Ascending aorta (tissue), 2 donors: ENCODE measurements around the gene ARL5A. TPM values are rescaled to one million over a fixed set of nuclear protein-coding genes. Genes with fewer than 3 reads are reported as not detected.

Source experiments
- DNase-seq, 2 donors: peaks; one replicate each; pipeline ENCODE4 v3.0.0-alpha.2; 2019; ENCODE audit warnings: low spot score in 2 of 2
- H3K27ac ChIP-seq, 2 donors: fragments of 200-600 bp; sonication (generic); one replicate each; pipeline ENCODE4 v1.5.1; 2016 to 2017; ENCODE audit warnings: mild to moderate bottlenecking in 1 of 2
- H3K27me3 ChIP-seq: fragments of 200-600 bp; sonication (generic); one replicate; pipeline ENCODE4 v1.5.1; 2017
- H3K36me3 ChIP-seq, 2 donors: fragments of 200-600 bp; sonication (generic); one replicate each; pipeline ENCODE4 v1.5.1; 2016
- H3K4me1 ChIP-seq, 2 donors: fragments of 200-600 bp; sonication (generic); one replicate each; pipeline ENCODE4 v1.5.1; 2016 to 2017; ENCODE audit warnings: mild to moderate bottlenecking in 1 of 2
- H3K4me3 ChIP-seq, 2 donors: fragments of 200-600 bp; sonication (generic); one replicate each; pipeline ENCODE4 v1.5.1; 2016 to 2017; ENCODE audit warnings: mild to moderate bottlenecking in 1 of 2
- H3K9me3 ChIP-seq, 2 donors: fragments of 200-600 bp; sonication (generic); one replicate each; pipeline ENCODE4 v1.5.1; 2016
- CTCF ChIP-seq, 3 experiments: fragments of 200-600 bp in 2 of 3; fragments of 450-650 bp in 1 of 3; sonication (generic) in 2 of 3; IDR thresholded peaks; one replicate each; pipeline ENCODE4 v1.5.1; 2016 to 2019; ENCODE audit warnings: antibody characterized with exemption in 3 of 3, mild to moderate bottlenecking in 1 of 3, moderate library complexity in 1 of 3
- intact Hi-C: fragments of 100-400 bp; cut with DNase I; formaldehyde crosslinking; loops from one replicate; pipeline ENCODE4 v1.15.1; 2023
- total RNA-seq: library from RNA; depleted of rRNA; stranded (reverse); fragments of >200 nt; gene quantifications from one replicate; pipeline ENCODE4 v1.1.0, GENCODE V29; 2016

ARL5A gene
- total RNA-seq, 1 donor from 2014 or later = 15.8 TPM

- H3K4me1 ChIP-seq = peaks cover 0 to 4% of the 10 kb centered on the region in 2 donors
- H3K4me3 ChIP-seq = no peak overlapping the region
- no peaks in the 10 kb centered on the region for H3K9me3 ChIP-seq
- intact Hi-C loops = loop anchor here (2.0 kb wide), 1 partner anchor 54 kb away; the partner anchor contains the start of gene ARL5A
- no peaks in the 10 kb centered on the region for H3K27me3 ChIP-seq
- H3K36me3 ChIP-seq = peaks cover 0 to 28% of the 10 kb centered on the region in 2 donors
- H3K27ac ChIP-seq = peak overlapping the region; percentile 38 to 70
- DNase-seq = no peak
- TF ChIP-seq CTCF (IDR thresholded peaks at IDR 0.05) = no peak
Observed at GRCh38 chr2:151775057-151775740, 53.0 kb downstream of the ARL5A start.

GRCh38 chr2:151774506-151774905 lies 53.7 kb downstream of the ARL5A start:
- DNase-seq = no peak
- peaks cover 0 to 4% of the 10 kb centered on the region in 2 donors for H3K4me1 ChIP-seq
- H3K36me3 ChIP-seq = peaks cover 0 to 25% of the 10 kb centered on the region in 2 donors
- no peaks in the 10 kb centered on the region for H3K9me3 ChIP-seq
- no peak for TF ChIP-seq CTCF (IDR thresholded peaks at IDR 0.05)
- intact Hi-C loops = loop anchor here (2.0 kb wide), 1 partner anchor 54 kb away; the partner anchor contains the start of gene ARL5A
- H3K27ac ChIP-seq = peak overlapping the region; percentile 38 to 70
- H3K27me3 ChIP-seq = no peaks in the 10 kb centered on the region
- H3K4me3 ChIP-seq = no peak overlapping the region

- Histone ChIP-seq H3K4me3 (no peak overlapping the region), H3K27me3 (no peaks in the 10 kb centered on the region), H3K9me3 (no peaks in the 10 kb centered on the region), H3K36me3 (peaks cover 0 to 11% of the 10 kb centered on the region in 2 donors), H3K27ac (no peak overlapping the region), H3K4me1 (peaks cover 0 to 4% of the 10 kb centered on the region in 2 donors)
- no peak for TF ChIP-seq CTCF (IDR thresholded peaks at IDR 0.05)
- intact Hi-C loops = no loop called here
- no peak for DNase-seq
Observed at GRCh38 chr2:151771599-151772358, 56.4 kb downstream of the ARL5A start.

GRCh38 chr2:151770995-151771394 lies 57.2 kb downstream of the ARL5A start:
- TF ChIP-seq CTCF (IDR thresholded peaks at IDR 0.05) = no peak
- peaks cover 0 to 8% of the 10 kb centered on the region in 2 donors for H3K36me3 ChIP-seq
- no peak for DNase-seq
- H3K4me1 ChIP-seq = peaks cover 0 to 4% of the 10 kb centered on the region in 2 donors
- intact Hi-C loops = no loop called here
- H3K9me3 ChIP-seq = no peaks in the 10 kb centered on the region
- no peak overlapping the region for H3K4me3 ChIP-seq
- H3K27me3 ChIP-seq = no peaks in the 10 kb centered on the region
- H3K27ac ChIP-seq = no peak overlapping the region

- H3K4me3 ChIP-seq = no peak overlapping the region
- H3K4me1 ChIP-seq = peaks cover 0 to under 1% of the 10 kb centered on the region in 2 donors
- no peaks in the 10 kb centered on the region for H3K27me3 ChIP-seq
- H3K9me3 ChIP-seq = no peaks in the 10 kb centered on the region
- H3K27ac ChIP-seq = no peak overlapping the region
- intact Hi-C loops = no loop called here
- peaks cover 0 to 6% of the 10 kb centered on the region in 2 donors for H3K36me3 ChIP-seq
- no peak for TF ChIP-seq CTCF (IDR thresholded peaks at IDR 0.05)
- no peak for DNase-seq
Observed at GRCh38 chr2:151769606-151770005, 58.6 kb downstream of the ARL5A start.
